K562 (cell line): ENCODE measurements around the gene NECTIN4. TPM values are rescaled to one million over a fixed set of nuclear protein-coding genes. Genes with fewer than 3 reads are reported as not detected.

Experiments
- BCL6 ChIP-seq: fragments of 250-450 bp; sonication (Bioruptor Pico); IDR thresholded peaks from 2 replicates; pipeline ENCODE4 v1.4.0; 2020
- ETS2 ChIP-seq: IDR thresholded peaks from 2 replicates; pipeline ENCODE4 v1.6.1; 2016; ENCODE audit warnings: borderline replicate concordance, missing genetic modification characterization, mild to moderate bottlenecking, moderate library complexity, missing compliant biosample characterization; ENCODE audit not compliant: poor library complexity, severe bottlenecking
- EZH2 ChIP-seq: IDR thresholded peaks from 2 replicates; pipeline ENCODE4 v1.6.1; 2012; ENCODE audit warnings: low read depth, mild to moderate bottlenecking, inconsistent platforms, low read length, borderline replicate concordance
- FOXK1 ChIP-seq: sonication (generic); formaldehyde crosslinking; IDR thresholded peaks from 2 replicates; pipeline ENCODE4 v1.8.0; 2022; ENCODE audit warnings: missing genetic modification reagents, mild to moderate bottlenecking, borderline replicate concordance
- HDAC3 ChIP-seq: fragments of 450-650 bp; IDR thresholded peaks from 2 replicates; pipeline ENCODE4 v1.6.1; 2018; ENCODE audit warnings: borderline replicate concordance, mild to moderate bottlenecking, moderate library complexity; ENCODE audit not compliant: partially characterized antibody
- HMGXB4 ChIP-seq: sonication (generic); formaldehyde crosslinking; IDR thresholded peaks from 2 replicates; pipeline ENCODE4 v1.8.1; 2023; ENCODE audit warnings: mild to moderate bottlenecking, missing genetic modification reagents
- MCM3 ChIP-seq: fragments of 450-650 bp; IDR thresholded peaks from 2 replicates; pipeline ENCODE4 v1.6.1; 2016
- MCM7 ChIP-seq, 2 experiments: fragments of 450-650 bp; IDR thresholded peaks; 2 replicates each; pipeline ENCODE4 v1.6.1; 2016 to 2018
- NBN ChIP-seq: fragments of 450-650 bp; IDR thresholded peaks from 2 replicates; pipeline ENCODE4 v1.6.1; 2016; ENCODE audit warnings: low read depth, mild to moderate bottlenecking
- PCBP2 ChIP-seq: fragments of 200-400 bp; formaldehyde crosslinking; IDR thresholded peaks from 2 replicates; pipeline ENCODE4 v1.6.1; 2018; ENCODE audit warnings: low read length, low read depth, mild to moderate bottlenecking, moderate library complexity; ENCODE audit not compliant: poor library complexity, severe bottlenecking
- PHF21A ChIP-seq: fragments of 450-650 bp; IDR thresholded peaks from 2 replicates; pipeline ENCODE4 v1.6.1; 2017; ENCODE audit warnings: low read depth, borderline replicate concordance
- SMC3 ChIP-seq: conservative IDR thresholded peaks from 2 replicates; pipeline ENCODE4 v1.6.1; 2011; ENCODE audit warnings: low read depth, low read length, improper control_type of control experiment; ENCODE audit not compliant: insufficient read depth
- ZFP30 ChIP-seq: fragments of 250-450 bp; sonication (Bioruptor Pico); IDR thresholded peaks from 2 replicates; pipeline ENCODE4 v1.8.0; 2022; ENCODE audit warnings: moderate library complexity, mild to moderate bottlenecking, inconsistent platforms, borderline replicate concordance
- ZFP36 ChIP-seq: fragments of 150-350 bp; IDR thresholded peaks from 2 replicates; pipeline ENCODE4 v1.6.1; 2018; ENCODE audit warnings: low read length, low read depth; ENCODE audit not compliant: partially characterized antibody
- ZNF354B ChIP-seq: fragments of 250-450 bp; sonication (Bioruptor Pico); IDR thresholded peaks from 2 replicates; pipeline ENCODE4 v1.4.0; 2020
- polyA plus RNA-seq, 8 experiments: library from polyadenylated mRNA; depleted of rRNA in 4 of 8; stranded (reverse) in 5 of 8; unstranded in 3 of 8; fragments of >200 nt; fragmentation: Nextera tagmentation in 2 of 8; fragmentation: Illumina TruSeq in 1 of 8; extraction: Ambion mirVana in 2 of 8; extraction: Trizol in 1 of 8; gene quantifications; 2 replicates each; pipeline versions ENCODE4 v1.2.1 to v1.2.3, GENCODE V29; 2011 to 2014; ENCODE audit warnings: inconsistent platforms in 1 of 8, missing spikeins in 1 of 8
- total RNA-seq, 7 experiments: library from RNA; depleted of rRNA in 6 of 7; stranded (reverse); fragments of >200 nt in 6 of 7; fragmentation: Illumina TruSeq in 2 of 7; extraction: Trizol in 2 of 7; gene quantifications; 2 replicates each; pipeline versions ENCODE4 v1.2.1 to v1.2.3, GENCODE V29; 2011 to 2021; ENCODE audit warnings: low replicate concordance in 1 of 7
- TF ChIP-seq, protein P1 (sequence below), 2 experiments: fragments of 150-350 bp in 1 of 2; IDR thresholded peaks; 2 replicates each; pipeline ENCODE4 v1.6.1; 2012 to 2016; ENCODE audit warnings: low read depth in 2 of 2, low read length in 2 of 2, mild to moderate bottlenecking in 1 of 2, moderate library complexity in 1 of 2
- TF ChIP-seq, protein P2 (sequence below): fragments of 250-450 bp; sonication (Bioruptor Pico); IDR thresholded peaks from 2 replicates; pipeline ENCODE4 v1.4.0; 2020; ENCODE audit warnings: mild to moderate bottlenecking, moderate library complexity, borderline replicate concordance
- TF ChIP-seq, protein P3 (sequence below): fragments of 450-650 bp; formaldehyde crosslinking; IDR thresholded peaks from 2 replicates; pipeline ENCODE4 v1.4.0; 2020; ENCODE audit warnings: mild to moderate bottlenecking, moderate library complexity

Gene NECTIN4
- total and polyA plus RNA-seq, 9 of the 15 experiments (the other 6 are each of a cell fraction or from before 2014, with no cell fraction given), result 0.01 to 0.09 TPM; not detected in 7

DNA sequence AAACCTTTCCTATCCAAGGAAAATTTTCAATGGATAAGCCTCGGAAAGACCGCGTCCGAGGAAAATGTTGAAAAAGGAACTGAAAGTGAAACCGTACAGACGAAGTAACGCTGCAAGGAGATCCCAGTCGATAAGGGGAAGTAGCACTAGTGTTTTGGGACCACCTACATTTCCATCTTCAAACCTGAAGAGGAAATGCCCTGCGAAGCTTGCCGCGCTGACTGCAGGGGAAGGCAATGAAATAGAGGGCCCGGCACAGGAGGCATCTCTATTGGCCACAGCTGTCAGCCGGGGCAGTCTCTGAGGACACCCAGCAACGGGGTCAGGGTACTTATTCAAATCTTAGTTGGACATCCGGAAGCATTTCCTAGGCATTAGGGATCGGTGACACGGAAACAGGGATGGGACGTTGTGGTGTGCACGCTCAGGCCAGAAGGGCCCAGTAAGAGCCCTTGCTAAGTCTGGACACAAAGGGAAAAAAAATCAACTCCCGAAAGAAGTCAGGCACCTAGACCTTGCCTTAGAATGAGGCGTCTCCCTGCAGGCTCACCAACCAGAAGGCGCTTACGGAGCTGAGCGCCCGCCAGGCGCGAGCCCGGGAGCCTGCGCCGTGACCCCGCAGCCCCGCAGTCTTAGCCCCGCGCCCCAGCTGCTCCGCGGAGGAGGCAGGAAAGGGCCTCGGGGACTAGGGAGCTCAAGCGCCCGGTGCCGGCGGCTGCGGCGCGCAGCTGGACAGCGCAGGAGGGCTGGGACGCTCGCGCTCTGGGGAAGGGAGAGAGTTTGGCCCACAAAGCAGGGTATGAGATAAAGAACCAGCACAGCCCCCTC is 44.2 kb downstream of the NECTIN4 start (continued):
- TF ChIP-seq, protein P1, sequence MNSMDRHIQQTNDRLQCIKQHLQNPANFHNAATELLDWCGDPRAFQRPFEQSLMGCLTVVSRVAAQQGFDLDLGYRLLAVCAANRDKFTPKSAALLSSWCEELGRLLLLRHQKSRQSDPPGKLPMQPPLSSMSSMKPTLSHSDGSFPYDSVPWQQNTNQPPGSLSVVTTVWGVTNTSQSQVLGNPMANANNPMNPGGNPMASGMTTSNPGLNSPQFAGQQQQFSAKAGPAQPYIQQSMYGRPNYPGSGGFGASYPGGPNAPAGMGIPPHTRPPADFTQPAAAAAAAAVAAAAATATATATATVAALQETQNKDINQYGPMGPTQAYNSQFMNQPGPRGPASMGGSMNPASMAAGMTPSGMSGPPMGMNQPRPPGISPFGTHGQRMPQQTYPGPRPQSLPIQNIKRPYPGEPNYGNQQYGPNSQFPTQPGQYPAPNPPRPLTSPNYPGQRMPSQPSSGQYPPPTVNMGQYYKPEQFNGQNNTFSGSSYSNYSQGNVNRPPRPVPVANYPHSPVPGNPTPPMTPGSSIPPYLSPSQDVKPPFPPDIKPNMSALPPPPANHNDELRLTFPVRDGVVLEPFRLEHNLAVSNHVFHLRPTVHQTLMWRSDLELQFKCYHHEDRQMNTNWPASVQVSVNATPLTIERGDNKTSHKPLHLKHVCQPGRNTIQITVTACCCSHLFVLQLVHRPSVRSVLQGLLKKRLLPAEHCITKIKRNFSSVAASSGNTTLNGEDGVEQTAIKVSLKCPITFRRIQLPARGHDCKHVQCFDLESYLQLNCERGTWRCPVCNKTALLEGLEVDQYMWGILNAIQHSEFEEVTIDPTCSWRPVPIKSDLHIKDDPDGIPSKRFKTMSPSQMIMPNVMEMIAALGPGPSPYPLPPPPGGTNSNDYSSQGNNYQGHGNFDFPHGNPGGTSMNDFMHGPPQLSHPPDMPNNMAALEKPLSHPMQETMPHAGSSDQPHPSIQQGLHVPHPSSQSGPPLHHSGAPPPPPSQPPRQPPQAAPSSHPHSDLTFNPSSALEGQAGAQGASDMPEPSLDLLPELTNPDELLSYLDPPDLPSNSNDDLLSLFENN (IDR thresholded peaks at IDR 0.05; ENCODE audit: low read depth in 2 of 2, low read length in 2 of 2), result no peak
- TF ChIP-seq ETS2 (tag), result no peak
- TF ChIP-seq BCL6 (CRISPR knock-in tag), result no peak
- TF ChIP-seq, protein P2, sequence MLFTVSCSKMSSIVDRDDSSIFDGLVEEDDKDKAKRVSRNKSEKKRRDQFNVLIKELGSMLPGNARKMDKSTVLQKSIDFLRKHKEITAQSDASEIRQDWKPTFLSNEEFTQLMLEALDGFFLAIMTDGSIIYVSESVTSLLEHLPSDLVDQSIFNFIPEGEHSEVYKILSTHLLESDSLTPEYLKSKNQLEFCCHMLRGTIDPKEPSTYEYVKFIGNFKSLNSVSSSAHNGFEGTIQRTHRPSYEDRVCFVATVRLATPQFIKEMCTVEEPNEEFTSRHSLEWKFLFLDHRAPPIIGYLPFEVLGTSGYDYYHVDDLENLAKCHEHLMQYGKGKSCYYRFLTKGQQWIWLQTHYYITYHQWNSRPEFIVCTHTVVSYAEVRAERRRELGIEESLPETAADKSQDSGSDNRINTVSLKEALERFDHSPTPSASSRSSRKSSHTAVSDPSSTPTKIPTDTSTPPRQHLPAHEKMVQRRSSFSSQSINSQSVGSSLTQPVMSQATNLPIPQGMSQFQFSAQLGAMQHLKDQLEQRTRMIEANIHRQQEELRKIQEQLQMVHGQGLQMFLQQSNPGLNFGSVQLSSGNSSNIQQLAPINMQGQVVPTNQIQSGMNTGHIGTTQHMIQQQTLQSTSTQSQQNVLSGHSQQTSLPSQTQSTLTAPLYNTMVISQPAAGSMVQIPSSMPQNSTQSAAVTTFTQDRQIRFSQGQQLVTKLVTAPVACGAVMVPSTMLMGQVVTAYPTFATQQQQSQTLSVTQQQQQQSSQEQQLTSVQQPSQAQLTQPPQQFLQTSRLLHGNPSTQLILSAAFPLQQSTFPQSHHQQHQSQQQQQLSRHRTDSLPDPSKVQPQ, result no peak
- TF ChIP-seq PHF21A, result no peak
- no peak for TF ChIP-seq NBN
- TF ChIP-seq, protein P3, sequence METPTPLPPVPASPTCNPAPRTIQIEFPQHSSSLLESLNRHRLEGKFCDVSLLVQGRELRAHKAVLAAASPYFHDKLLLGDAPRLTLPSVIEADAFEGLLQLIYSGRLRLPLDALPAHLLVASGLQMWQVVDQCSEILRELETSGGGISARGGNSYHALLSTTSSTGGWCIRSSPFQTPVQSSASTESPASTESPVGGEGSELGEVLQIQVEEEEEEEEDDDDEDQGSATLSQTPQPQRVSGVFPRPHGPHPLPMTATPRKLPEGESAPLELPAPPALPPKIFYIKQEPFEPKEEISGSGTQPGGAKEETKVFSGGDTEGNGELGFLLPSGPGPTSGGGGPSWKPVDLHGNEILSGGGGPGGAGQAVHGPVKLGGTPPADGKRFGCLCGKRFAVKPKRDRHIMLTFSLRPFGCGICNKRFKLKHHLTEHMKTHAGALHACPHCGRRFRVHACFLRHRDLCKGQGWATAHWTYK (CRISPR knock-in tag), result no peak
- no peak for TF ChIP-seq ZNF354B (CRISPR knock-in tag)
- no peak for TF ChIP-seq EZH2
- no peak for TF ChIP-seq HMGXB4
- TF ChIP-seq HDAC3, result no peak
- no peak for TF ChIP-seq MCM3
- TF ChIP-seq FOXK1 (CRISPR knock-in tag), result no peak
- no peak for TF ChIP-seq MCM7 (IDR thresholded peaks at IDR 0.05)
- TF ChIP-seq ZFP36, result no peak
- no peak for TF ChIP-seq ZFP30 (CRISPR knock-in tag)
- no peak for TF ChIP-seq PCBP2
- no peak for TF ChIP-seq SMC3
